Measurements from ENCODE around the gene NUBP1.

The NUBP1 gene

GRCh38 chr16:10743610-10744369, at the start of gene NUBP1:
Gene NUBP1 (plus strand): TSS chr16:10743842. CDS start chr16:10743864, 22 bp downstream.
- H3K27ac ChIP-seq: peak within 1 kb of the TSS; percentile 88
- peak; percentile 82; the same call in 1 of the 2 replicates for TF ChIP-seq ZFX (IDR thresholded peaks at IDR 0.05)
- no peak for TF ChIP-seq CTCF (conservative IDR thresholded peaks at IDR 0.05)

- TF ChIP-seq CTCF (conservative IDR thresholded peaks at IDR 0.05) (no peak), ZFX (IDR thresholded peaks at IDR 0.05) (no peak)
- H3K27ac ChIP-seq: no peak overlapping the region
Measured at GRCh38 chr16:10693889-10694288, 49.8 kb upstream of the NUBP1 start.

GRCh38 chr16:10694306-10694705, 49.3 kb upstream of the NUBP1 start:
- TF ChIP-seq ZFX (IDR thresholded peaks at IDR 0.05): no peak
- TF ChIP-seq CTCF (conservative IDR thresholded peaks at IDR 0.05): no peak
- no peak overlapping the region for H3K27ac ChIP-seq

GRCh38 chr16:10694830-10695229, 48.8 kb upstream of the NUBP1 start, which contains the start of gene TEKT5:
Gene TEKT5 (minus strand): TSS chr16:10694930. CDS start chr16:10694873, 57 bp downstream.
- TF ChIP-seq ZFX (IDR thresholded peaks at IDR 0.05) (no peak), CTCF (conservative IDR thresholded peaks at IDR 0.05) (no peak)
- no peak within 1 kb of the TSS for H3K27ac ChIP-seq

- no peak overlapping the region for H3K27ac ChIP-seq
- TF ChIP-seq ZFX (IDR thresholded peaks at IDR 0.05): no peak
- no peak for TF ChIP-seq CTCF (conservative IDR thresholded peaks at IDR 0.05)
Measured at GRCh38 chr16:10699756-10700155, 43.9 kb upstream of the NUBP1 start.

GRCh38 chr16:10708969-10709368, 34.7 kb upstream of the NUBP1 start:
- no peak overlapping the region for H3K27ac ChIP-seq
- TF ChIP-seq ZFX (IDR thresholded peaks at IDR 0.05) (no peak), CTCF (conservative IDR thresholded peaks at IDR 0.05) (no peak)

- no peak overlapping the region for H3K27ac ChIP-seq
- no peak for TF ChIP-seq CTCF (conservative IDR thresholded peaks at IDR 0.05)
- TF ChIP-seq ZFX (IDR thresholded peaks at IDR 0.05): no peak
Measured at GRCh38 chr16:10728003-10728887, 15.4 kb upstream of the NUBP1 start.
